NK-92 treated with Interleukin-12 subunit alpha and Interleukin-12 subunit beta, amount 100 ng/mL, for 24 hours (cell line): Measurements from ENCODE around the gene ERI3.

ENCODE experiments used
- DNase-seq: peaks from one replicate; lab custom pipeline; 2025; lab: John Stamatoyannopoulos, UW

The ERI3 gene

DNA sequence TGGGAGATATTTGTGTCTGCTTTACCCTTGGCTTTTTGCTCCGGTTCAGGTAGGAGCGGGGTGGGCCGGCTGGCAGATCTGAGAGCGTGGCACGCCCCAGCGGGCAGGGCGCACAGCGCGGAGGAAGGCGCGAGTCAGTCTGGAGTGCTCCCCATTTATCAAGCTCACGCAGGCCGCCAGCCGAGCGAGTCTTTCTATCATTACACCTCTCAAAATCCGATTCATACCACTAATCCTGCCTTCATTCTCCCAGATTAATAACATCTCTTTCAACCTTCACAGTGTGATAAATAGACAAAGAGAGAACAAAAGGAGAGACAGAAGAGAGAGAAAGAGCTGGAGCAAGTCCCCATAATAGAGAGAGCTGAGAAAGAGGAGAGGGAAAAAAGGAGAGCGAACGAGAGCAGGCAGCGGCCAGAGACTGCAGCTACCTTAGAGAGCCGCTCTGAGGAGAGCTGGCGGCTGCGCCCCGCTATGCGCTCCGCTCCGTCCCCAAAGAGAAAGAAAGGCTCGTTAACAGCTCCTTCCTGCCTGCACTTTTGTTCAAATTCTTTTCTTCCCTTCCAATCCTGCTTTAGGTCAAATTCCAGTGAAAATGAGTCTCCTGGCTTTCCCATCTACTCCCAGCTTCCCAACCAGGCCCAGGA, 93.8 kb downstream of the ERI3 start:
- no peak for DNase-seq

DNA sequence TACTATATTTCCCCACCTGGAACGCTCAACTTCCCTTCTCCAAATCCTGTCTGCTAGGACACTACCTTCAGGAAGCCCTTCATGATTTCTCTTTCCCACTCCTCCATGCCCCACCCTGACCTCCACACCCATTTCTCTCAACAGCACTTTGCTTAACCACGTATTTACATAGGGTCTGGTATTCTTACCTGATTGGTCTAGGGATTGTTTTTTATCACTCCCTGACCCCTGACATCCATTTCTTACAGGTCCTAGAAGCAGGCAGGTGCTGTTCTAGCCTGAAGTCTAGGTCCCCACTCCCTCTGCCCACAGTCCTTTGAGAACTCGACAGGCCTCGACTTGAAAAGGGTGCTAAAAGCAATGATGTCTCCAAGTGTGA, 94.3 kb downstream of the ERI3 start:
- DNase-seq: no peak

DNA sequence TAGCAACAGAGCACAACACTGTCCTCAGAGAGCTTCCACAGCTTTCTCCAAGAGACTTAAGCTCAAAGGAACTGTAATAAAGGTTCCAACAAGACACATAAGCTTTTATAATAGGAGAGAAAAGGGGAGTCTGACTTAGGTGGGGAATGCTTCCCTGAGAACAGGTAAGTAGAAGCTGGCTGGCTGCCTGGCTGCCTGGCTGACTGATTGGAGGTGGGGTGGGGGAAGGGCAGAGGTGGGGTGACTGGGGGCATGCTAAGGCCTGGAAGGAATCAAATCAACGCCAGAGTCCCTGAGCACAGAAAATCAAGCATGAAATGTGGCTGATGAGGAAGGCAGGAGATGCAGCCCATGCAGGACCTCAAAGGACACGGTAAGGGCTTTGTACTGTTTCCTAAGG, 96.0 kb downstream of the ERI3 start:
- DNase-seq: no peak

DNA sequence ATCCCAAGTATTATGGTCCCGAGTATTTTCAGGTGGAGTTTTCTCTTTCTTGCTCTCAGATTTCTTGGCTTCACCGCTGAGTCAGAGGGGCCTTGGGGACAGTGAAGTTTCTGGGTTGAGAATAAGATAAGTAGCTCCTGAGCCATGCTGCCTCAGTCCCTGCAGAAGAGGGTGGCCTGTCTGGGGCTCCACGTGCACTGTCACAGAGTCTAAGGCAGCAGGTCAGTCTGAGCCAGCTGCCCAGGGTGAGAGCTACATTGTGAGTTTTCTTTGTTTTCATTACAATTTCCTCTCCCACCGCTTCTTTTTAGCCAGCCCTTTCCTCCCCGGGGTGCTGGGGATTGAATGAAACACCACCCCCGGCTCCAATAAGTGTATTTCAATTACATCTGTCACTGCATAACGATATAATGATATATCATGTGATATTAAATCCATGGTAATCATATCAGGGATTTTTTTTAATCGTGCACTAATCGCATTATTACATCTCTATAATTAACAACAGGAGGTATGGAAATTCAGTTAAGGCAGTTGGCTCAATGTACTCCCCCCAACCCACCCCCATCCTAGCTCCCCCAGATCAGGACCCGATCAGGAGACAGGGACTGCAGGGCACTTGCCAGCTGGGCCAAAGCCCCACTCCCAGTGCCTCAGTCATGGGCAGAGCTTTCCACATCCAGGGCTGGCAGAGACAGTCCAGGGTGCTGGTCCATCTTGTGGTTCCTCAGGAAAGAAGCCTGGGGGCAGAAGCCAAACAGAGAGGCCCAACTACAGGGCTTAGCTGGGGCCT, 98.1 kb downstream of the ERI3 start:
- no peak for DNase-seq

DNA sequence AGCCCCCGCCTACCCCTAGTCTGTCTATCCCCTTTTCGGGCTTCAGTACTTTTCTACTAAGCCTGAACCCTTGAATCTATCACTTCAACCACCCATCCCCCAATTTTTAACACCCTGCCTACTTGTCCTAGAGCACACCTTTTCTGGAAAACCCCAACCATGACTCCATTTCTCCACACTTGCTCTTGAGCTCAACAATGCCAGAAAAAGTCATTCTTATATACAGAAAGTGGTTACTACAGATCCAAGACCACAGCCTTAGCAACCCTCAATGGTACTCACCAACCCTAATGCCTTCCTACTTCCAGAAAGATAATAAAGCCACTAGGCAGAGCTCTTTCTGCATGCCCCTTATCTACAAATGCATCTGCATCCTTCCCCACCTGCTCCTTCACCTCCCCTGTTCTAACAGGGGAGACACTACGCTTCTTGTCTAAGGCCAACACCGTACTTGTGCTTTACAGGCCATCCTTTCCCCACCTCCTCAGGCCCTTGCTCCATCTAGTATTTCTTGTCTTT, 100.6 kb downstream of the ERI3 start:
- no peak for DNase-seq

DNA sequence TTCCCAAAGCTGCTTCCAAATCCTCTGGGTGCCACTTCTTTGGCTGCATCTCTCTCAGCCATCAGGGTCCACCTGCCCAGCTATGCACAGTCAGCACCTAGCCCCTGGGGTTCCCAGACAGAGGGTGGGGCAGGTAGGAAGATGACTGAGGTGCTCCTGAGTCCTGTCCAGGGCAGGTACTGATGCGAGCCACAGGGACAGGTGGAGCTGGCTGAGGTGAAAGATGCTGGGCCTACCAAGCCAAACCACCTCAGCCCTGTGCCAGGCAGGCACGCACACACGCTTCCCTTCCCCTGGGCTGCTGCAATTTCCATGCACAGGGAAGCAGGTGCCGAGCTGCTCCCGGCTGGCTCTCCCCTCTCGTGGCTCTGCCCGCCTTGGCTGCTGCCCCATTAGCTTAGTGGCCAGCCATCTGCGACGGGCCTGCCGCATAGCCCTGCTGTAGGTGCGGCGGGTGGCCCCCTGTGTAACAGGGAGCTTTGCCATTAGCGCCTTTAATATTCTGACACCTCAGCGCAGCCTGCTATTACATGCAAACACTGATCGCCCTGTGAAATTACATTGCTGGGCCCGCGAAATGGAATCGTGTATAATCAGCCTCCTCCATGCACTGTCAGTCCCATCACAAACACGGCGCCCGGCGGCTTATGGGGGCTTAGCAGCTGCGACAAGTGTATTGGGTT, 102.9 kb downstream of the ERI3 start:
- no peak for DNase-seq

DNA sequence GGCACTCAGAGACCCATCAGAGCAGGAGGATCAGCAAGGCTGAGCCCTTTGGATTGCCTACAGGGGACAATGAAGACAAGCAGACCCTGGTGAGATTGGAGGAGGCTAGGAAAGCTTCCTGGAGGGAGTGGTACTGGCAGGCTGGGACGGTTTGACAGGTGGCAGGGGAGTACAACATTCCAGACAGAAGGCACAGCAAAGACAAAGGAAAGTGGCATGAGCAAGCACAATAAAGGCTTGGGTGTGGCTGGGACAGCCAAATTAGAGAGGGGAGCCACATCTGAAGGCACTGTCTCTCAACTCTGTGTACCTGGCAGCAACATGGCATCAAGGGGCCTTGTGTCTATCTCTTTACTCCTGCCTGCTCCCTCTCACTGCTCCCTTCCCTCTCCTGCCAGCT, 103.6 kb downstream of the ERI3 start:
- DNase-seq: no peak

DNA sequence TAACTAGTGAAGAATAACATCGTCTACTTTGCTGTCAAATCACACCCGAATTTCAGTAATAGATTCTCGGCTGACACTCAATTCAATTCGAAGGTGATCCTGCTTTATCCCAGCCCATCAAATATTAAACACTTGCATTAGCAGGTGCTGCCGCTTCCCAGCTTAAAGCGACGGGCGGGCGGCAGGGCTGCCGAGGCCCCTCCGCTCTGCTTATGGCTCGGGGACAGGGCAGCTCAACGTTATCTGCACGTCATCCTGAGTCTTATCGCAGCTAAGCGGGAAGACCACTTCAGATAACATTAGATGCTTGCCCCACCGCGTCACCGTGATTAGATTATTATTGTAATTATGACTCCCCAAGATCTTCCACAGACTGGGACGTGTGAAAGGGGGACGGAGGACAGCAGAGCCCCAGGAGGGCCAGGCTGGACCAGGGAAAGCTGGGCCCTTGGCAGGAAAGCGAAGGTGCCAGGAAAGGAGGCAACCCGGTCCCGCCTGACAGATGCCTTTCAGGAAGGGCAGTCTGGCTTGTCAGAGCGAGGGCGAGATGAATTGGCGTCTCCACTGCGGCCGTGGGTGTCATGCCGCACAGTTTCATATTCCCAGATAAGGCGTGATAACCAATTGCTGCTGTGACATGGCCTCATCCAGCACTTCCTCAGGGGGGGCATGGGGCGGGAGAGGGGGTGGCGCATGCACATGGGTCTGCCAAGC, 104.8 kb downstream of the ERI3 start:
- no peak for DNase-seq

DNA sequence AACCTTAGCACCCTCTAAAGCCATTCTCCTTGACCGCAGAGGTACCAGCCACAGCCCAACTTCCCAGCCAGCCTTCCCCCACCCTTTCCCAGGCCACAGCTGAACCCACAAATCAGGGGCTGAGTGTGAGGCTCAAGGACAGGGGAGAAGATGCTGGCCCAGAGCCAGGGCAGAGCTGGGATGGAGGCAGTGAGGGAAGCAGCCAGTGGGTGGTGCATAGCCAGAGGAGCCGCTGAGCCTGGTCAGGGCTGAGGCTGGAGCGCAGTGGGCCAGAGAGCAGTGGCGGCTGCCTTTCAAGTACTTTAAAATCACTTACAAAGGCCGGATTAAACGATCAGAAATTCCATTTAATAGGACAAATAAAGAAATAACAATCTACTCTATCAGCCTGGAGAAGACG, 105.5 kb downstream of the ERI3 start:
- DNase-seq: no peak

DNA sequence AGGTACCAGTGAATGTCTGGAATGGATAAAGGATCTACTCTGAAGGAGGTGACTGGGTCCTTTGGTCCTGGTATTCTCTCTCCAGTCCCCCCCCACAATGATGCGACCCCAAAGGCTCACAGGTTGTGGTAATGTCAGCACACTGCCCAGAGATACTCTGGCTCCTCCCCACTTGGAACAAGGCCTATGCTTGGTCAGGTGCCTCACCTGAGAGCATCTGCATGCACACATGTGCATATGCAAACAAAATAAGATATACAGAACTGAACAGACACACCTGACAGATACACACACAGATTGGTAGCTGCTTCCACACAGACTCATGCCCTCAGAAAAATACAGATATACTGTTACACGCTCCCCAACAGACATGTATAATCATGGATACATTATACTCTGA, 108.3 kb downstream of the ERI3 start:
- no peak for DNase-seq

DNA sequence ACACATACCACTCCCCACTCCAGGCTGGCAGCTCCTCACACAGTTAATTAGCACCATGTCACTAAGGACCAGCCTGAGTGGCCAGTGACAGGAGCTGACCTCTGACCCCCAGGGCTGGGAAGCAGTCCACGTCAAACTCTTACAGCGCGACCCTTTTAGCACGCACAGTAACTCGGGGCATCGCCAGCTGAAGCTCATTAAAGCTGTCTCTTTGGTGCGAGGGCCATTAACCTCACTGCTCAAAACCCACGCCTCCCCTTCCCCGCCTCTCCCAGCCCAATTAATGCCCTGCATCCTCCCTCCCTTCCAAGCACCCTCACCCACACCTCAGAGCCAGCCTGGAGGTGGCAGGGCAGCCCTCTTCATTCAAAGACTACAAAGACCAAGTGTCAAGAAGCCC, 110.1 kb downstream of the ERI3 start:
- DNase-seq: no peak

DNA sequence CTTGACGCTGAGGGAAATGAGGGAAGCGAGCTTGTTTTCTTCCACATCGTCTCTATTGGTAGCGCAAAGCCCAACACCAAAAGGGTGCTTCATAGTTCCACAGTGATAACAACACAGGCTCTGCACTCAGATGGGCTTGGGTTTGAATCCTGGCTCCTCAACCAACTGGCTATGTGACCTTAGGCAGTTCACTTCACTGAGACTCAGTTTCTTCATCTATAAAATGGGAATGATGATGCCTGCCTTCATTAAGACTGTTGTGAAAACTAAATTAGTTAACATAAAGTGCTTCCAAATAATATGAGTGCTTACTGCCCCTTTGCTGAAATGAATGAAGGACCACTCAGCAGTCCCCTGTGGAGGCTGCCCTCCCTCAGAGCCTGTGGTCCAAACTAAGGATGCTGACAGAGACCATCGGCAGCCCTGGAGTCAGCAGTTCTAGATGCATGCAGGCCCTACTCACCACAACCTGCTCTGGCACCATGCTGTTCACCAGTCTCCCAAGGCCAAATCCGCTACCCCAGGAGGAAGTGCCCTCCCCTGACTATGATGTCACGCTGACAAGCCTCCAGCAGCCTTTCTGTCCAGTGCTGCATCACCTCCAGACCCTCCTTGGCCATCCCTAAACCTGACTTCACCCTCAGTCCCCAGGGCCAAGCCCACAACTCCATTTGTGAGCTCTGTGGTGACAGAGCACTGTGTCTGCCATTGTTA, 111.1 kb downstream of the ERI3 start:
- DNase-seq: no peak

DNA sequence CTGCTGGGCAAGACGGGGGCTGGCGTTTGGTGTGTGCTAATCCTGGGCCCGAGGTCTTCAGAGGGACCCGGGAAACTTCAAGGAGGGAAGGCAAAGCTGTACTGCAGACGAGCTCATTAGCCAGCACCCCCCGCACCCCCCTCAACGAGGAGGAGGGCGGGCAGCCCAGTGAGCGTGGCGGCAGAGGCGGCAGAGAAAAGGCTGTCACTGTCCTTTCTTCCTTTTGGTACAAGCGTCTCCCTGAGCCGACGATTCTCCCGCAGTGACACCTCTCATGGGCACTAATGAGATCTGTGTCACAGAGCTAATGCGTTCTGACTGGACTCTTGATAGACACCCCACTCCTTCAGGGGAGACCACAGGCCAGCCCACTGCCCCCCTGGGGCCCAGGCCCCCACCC, 112.3 kb downstream of the ERI3 start:
- no peak for DNase-seq

DNA sequence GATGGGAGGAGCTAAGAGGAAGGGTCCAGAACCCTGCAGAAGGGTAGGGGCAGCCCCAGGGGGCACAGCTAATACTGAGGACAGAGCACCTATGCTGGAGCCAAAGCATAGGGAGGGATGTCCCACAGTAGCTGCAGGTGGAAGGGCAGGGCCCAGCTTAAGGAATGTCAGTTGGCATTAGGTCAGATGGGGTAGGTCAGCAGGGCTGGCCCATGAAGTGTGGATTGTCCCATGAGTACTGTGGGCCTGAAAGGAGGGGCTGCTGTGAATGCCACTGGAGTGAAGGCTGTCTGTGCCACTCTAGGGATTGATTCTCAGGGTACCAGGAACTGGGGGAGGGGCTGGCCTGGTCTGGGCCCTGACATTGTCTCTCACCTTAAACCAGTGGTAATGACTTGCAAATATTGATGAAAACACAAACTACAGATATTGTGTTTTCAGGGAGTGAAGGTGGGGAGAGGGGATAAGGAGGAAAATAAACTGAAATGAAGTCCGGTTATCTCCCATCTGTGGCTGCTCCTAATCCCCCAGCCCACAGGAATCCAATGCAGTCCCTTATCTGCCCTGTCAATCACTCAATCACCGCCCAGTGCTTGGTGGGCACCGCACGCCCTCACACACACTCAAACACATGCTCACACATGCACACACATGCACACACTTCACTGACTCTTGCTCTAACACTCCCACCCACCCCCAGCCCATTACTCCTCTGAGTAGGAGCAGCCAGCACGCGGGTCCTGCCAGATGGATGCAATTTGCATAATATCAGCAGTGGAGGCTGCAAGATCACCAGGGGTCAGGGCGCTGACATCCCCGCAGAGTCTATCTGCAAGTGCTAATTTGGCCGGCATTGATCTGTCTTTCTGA, 114.0 kb downstream of the ERI3 start:
- no peak for DNase-seq

DNA sequence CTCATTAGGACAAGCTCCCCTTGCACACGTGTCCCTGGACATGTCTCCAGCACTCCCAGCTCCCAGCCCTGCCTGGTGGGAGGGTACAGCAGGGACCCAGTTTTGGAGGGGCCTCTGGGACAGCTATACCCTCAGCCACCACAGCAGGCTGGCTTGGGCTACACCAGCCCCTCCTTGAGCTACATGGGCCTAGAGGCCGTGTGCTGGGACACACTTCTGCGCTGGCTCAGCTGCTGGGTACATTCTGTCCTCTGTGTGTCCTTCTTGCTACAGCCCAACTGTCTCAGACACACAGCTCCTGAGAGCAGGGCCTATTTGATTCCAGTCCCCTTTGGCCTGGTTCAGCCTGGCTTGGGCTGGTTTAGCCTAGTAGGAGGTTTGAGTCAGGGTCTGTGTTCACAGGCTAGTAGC, 115.1 kb downstream of the ERI3 start:
- no peak for DNase-seq

DNA sequence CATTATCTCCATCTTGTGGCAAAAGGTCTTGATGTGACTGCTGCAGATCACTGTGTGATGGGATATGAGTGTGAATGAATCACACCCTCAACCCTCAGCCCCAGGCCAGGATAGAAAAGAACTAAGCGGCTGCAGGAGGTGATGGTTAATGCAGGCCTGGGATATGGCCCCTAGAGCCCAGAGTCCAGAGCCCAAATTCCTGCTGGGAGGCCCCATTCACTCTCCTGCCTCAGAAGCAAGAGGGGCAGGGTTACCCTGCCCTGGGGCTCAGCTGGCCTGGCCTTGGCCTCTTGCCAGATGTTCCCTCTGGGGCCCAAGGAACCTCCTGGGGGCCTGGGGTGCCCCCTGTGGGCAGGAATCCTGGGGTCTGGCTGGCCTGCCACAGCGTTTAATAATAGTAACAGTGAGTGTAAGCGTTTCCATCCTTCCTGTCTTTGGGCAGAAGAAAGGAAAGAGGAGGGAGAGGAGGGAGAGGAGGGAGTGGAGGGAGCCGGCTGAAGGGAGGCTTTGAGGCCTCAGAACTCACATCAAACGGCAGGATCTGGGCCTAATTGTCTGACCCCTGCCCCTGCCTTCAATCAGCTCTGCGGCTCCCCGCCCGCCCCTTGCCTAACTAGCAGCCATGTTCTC, 115.6 kb downstream of the ERI3 start:
- no peak for DNase-seq

DNA sequence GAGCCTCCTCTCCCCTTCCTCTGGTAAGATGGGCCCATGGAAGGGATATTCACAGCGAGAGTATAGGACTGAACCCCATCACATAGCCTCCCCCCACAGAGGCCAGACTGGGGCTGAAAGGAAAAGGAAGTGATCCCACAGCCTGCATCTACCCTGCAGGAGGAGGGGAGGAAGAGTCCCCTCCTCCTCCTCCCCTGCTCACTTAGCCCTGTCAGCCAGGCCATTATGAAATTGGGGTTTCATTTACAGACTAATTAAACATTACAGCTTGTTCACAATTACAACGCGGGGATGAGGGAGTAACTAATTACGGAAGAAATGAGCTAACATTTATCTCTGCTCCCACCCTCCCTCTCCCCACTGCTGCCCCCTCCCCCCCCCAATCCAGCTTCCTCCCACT, 116.4 kb downstream of the ERI3 start:
- DNase-seq: no peak

DNA sequence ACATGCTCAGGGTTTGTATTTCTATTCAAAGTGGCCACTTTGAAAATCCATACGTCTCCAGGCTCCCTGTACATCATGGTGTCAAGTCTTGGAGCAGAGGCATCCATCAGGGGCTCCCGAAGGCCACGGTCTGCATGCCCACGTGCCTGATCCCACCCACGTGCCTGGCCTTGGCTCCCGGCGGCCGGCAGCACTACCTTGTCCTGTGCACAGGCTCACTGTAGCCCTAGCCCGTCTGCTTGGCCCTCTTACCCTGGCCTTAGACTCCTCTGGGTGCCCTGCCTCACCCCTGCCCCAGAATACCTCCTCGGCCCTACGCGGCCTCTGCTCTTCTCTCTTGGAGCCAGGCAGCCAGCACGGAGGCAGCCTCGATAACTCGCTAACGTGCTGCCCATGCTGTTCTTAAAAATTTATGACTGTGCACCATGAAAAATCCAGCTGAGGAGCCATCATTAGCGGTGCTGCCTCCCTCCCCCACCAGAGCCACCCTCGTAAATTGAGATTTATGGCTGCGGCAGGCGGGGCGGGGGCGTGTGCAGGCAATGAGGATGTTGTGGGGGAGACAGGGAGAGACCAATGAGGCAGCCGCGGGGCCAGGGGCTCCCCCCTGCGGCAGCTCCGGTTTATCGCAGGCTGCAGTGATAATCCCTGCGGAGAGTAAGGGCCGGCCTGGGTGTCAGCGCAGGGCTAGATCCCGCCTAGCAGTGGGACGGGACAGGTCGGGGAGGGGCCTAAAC, 117.2 kb downstream of the ERI3 start:
- no peak for DNase-seq

DNA sequence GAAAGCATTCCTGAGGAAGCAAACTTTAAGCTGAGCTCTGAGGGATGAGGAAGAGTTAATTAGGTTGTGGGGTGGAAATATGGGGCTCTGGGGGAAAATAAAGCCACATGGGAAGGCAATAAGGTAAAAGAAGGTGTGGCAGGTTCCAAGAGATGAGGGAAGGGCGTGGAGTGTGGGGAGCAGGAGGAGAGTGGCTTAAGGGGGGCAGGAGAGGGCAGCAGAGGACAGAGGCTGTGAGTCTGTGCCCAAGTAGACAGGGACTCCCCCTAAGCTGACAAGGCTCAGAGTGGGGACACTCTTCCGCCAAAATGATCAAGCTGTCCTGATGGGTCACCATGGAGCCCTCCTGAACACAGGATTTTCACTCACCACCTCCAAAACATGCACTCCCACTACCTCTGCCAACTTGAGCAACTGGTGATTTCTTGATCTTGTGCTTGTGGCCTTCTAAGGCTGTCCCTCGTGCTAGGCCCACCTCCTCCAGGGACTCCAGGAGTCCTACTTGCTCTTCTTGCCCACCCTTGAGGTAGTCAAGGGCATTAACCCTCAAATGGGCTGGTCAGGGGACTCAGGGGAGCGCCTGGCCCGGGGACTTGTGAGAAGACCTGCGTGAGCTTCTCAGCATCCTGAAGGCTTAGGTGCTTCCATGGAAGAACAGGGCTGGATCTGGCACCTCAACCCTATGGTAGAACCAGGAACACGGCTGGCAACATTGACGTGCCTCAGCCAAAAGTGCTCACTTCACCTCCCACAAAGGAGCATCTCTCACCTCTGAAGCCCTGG, 118.4 kb downstream of the ERI3 start:
- no peak for DNase-seq
